HuH-7 (cell line): Measurements from ENCODE around the gene BRD3OS.
"Not testable (repeated sequence)": the region's sequence is repeated elsewhere in the genome, so short reads cannot be mapped to it uniquely, and the experiment has no call there.

Experiments
- DNase-seq: peaks from one replicate; pipeline ENCODE4 v3.0.0; 2011; ENCODE audit warnings: low spot score

Gene BRD3OS

DNA sequence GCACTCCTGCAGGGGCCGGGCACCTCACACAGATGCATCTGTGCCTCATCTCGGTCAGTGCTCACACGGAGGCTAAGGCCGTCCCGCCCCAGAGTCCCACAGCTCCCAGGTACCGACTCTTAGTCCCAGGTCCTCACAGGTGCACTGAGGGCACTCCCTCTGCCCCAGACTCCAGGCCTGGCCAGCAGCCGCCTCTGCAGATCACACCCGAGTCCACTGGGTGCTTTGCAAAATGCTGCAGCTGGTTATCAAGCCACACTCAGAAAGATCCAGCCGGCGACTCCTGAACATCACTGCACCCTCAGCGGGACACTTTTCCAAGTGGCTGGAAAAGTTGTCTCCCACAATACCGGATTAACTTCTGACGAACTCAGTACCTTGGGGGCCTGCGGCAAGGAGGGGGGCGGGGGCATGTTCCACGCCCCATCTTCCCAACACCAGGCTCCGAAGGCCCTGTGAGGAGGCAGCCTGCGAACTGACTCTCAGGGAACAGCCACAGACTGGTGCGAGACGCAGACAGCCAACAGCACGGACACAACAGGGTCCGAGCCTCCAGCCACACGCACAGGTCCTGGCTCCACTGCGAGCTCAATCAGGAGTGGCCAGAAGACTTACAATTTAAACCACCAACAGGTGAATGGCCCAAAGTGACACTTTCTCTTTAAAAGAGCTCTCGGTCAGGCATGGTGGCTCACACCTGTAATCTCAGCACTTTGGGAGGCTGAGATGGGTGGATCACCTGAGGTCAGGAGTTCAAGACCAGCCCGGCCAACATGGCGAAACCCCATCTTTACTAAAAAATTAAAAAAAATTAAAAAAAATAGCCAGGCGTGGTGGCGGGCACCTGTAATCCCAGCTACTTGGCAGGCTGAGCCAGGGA, 38.5 kb downstream of the BRD3OS start:
- DNase-seq, result no peak

- no peak for DNase-seq
Observed at GRCh38 chr9:134064711-134065110, 39.4 kb downstream of the BRD3OS start.

GRCh38 chr9:134065612-134066419, 40.5 kb downstream of the BRD3OS start:
- peak; percentile 82 for DNase-seq

- DNase-seq, result no peak
Observed at GRCh38 chr9:134066526-134066912, 41.2 kb downstream of the BRD3OS start.

DNA sequence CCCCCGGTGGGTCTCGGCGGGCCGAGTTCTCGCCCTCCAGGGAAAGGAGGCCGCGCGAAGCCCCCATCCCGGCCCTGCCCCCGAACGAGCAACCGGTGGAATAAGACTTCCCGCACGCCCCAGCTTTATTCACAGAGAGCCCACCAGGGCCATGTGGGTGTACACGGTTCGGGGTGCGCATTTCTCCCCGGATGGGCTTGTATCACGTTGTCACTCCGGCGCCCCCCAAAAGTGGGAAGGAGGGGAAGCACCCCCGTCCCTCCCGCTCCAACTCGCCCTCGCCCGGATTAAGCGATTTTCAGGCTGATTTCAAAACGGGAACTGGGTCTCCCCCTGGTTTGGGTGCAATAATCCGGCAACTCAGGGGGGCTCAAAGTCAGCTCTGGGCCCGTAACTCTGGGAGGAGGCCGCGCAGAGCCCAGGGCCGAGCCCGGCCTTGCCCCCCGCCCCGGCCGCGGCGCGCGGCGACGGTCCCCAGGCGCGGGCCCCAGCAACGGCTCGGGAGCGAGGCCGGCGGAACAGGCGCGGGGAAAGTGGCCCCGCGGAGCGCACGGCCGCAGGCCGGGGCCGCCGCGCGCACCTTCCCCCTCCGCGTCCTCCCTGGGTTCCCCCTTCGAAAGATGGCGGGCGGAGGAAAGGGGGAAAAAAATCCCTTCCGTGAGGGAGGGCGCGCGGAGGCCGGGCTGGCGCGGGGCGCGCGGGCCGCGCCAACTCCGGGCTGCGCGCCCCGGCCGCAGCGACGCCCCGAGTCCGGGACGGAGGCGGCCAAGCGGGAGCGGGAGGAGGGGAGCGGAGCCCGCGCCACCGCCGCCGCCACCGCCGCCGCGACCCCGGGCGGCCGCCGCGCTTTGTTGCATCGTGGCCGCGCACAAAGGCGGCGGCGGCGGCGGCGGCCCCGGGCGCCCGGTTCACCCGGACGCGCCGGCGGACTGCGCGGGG, 41.9 kb downstream of the BRD3OS start:
- no peak for DNase-seq

- peak; percentile 93 for DNase-seq
Observed at GRCh38 chr9:134067904-134068743, 42.8 kb downstream of the BRD3OS start, which contains the start of gene BRD3. Gene BRD3 (minus strand): TSS chr9:134068026. CDS start chr9:134053477, 14,549 bp downstream.

DNA sequence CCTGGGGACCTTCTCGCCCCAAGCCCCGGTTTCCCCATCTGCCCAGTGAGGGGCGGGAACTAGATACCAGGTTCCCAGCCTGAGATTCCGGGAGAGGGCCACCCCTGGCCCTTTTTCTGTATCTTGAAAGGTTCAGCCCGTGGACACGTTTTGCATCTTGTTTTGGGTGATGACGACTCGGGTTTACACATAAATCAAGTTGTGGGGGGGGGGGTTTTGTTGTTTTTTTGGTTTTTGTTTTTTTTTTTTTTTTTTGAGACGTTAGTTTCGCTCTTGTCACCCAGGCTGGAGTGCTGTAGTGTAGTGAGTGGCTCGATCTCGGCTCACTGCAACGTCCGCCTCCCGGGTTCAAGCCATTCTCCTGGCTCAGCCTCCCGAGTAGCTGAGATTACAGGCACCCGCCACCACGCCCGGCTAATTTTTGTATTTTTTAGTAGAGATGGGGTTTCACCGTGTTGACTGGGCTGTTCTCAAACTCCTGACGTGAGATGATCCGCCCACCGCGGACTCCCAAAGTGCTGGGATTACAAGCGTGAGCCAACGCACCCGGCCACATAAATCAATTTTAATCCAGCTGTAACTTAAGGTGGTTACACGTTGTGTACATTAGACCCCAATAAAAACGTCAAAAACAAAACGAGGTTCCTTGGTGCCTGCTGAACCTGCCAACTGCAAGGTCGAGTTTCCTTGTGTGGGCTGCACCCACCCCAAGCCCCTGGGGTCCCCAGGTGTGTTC, 43.6 kb downstream of the BRD3OS start:
- no peak for DNase-seq

DNA sequence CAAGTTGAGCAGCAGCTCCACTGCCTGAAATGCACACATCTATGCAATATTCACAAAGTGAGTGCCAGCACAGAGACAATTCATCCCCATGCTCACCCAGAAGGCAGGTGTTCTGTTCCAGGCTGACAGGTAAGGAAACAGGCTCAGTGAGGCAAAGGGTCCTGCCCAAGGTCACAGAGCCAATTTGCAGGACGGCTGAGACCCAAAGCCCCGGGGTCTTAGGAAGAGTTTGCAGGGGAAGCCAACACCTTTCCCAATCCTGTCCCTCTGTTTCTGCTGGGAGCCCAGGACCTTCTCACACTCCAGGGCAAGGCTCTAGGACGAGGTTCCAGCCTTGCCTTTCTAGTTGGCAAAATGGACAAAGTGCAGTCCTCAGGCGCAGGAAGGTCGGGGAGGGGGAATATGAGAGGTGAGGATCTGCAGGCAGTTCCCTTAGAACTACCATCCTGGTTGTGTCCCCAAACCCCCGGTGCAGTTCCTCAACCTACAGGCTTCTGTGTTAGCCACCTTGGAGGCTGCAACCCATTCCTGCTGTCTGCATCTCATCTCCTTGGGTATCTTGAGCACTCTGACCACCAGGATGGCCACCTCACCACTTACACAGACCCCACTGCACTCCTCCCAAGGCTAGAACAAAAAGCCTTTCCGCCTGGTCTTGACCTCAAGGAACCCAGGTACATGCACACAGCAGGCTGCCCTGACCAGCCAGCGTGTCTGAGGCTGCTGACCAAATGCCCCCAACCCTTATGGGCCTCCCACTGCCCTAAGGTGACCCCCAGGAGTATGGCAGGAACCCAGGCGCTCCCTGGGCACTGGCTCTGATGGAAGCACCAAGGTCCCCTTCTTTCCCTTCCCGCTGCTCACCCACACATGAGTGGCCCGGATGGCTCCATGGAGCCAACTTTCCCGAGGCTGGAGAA, 44.5 kb downstream of the BRD3OS start:
- DNase-seq, result peak; percentile 10

DNA sequence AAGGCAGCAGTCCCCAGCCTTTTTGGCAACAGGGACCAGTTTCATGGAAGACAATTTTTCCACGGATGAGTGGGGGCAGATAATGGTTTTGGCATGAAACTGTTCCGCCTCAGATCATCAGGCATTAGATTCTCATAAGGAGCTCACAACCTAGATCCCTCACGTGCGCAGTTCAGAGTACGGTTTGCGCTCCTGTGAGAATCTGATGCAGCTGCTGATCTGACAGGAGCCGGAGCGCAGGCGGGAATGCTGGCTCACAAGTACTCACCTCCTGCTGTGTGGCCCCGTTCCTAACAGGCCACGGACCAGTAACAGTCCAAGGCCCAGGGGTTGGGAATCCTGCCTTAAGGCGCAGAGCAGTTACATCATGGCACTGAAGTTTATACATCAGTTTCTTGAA, 45.9 kb downstream of the BRD3OS start:
- no peak for DNase-seq

DNA sequence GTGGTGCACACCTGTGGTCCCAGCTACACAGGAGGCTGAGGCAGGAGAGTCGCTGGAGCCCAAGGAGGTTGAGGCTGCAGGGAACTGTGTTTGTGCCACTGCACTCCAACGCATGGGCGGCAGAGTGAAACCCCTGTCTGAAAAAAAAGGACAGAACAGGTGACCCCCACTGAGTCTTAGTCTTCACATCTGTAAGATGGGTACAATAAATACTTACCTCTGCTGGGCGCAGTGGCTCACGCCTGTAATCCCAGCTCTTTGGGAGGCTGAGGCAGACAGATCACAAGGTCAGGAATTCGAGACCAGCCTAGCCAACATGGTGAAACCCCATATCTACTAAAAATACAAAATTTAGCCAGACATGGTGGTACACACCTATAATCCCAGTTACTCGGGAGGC, 47.4 kb downstream of the BRD3OS start:
- not testable (repeated sequence) for DNase-seq

GRCh38 chr9:134073500-134073899, 48.2 kb downstream of the BRD3OS start:
- DNase-seq, result no peak

- not testable (repeated sequence) for DNase-seq
Observed at GRCh38 chr9:134075689-134076088, 50.4 kb downstream of the BRD3OS start.

DNA sequence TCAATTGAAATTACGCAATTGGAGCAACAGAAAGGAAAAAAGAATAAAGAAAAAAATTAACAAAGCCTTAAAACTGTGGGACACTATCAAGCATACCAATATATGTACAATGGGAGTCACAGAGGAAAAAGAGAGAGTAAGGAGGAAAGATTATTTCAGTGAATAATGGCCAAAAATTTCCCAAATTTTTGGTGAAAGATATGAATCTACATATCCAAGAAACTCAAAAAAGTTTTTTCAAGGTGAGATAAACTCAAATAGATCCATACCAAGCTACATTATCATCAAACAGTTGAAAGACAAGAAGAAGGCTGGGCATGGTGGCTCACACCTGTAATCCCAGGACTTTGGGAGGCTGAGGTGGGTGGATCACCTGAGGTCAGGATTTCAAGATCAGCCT, 51.4 kb downstream of the BRD3OS start:
- no peak for DNase-seq
